Activated naive CD4-positive, alpha-beta T cell treated with anti-CD3 and anti-CD28 coated beads for 36 hours (primary cell): Measurements from ENCODE around the gene P2RY12. TPM values are rescaled to one million over a fixed set of nuclear protein-coding genes. Genes with fewer than 3 reads are reported as not detected.

Experiments
- CTCF ChIA-PET: fragments of 350-600 bp; sonication (Branson Sonifier 250); formaldehyde crosslinking; loops from one replicate; lab custom pipeline; 2021; ENCODE audit warnings: antibody characterized with exemption; lab: Charles Lee
- DNase-seq: peaks from one replicate; pipeline ENCODE4 v3.0.0-alpha.2; 2020
- H3K27ac Mint-ChIP-seq: one replicate; pipeline ENCODE4 v1.8.0; 2021; ENCODE audit warnings: mild to moderate bottlenecking, mixed read lengths
- H3K27me3 Mint-ChIP-seq: one replicate; pipeline ENCODE4 v1.8.0; 2021; ENCODE audit warnings: low read depth, mixed read lengths
- H3K36me3 Mint-ChIP-seq: one replicate; pipeline ENCODE4 v1.8.0; 2021; ENCODE audit warnings: low read depth, mixed read lengths
- H3K4me1 Mint-ChIP-seq: one replicate; pipeline ENCODE4 v1.8.0; 2021; ENCODE audit warnings: low read depth, mixed read lengths
- H3K4me3 Mint-ChIP-seq: one replicate; pipeline ENCODE4 v1.8.0; 2021; ENCODE audit warnings: mild to moderate bottlenecking, moderate library complexity, mixed read lengths
- H3K9me3 Mint-ChIP-seq: one replicate; pipeline ENCODE4 v1.8.0; 2021; ENCODE audit warnings: mixed read lengths
- intact Hi-C: fragments of 100-400 bp; cut with micrococcal nuclease; formaldehyde crosslinking; loops from one replicate; pipeline ENCODE4 v1.15.1; 2023
- total RNA-seq, 2 experiments: library from RNA; stranded (reverse); gene quantifications; one replicate each; pipeline ENCODE4 v1.2.3, GENCODE V29; 2021

Gene P2RY12
- total RNA-seq, 2 experiments from 2014 or later = not detected

- Mint-ChIP-seq H3K4me3 (no peak overlapping the region), H3K27ac (no peak overlapping the region), H3K27me3 (no peaks in the 10 kb centered on the region), H3K36me3 (no peaks in the 10 kb centered on the region), H3K9me3 (no peaks in the 10 kb centered on the region), H3K4me1 (no peaks in the 10 kb centered on the region)
- intact Hi-C loops = no loop called here
- CTCF ChIA-PET = no interaction called here
- no peak for DNase-seq
These were observed 21.8 kb downstream of the P2RY12 start for GRCh38 chr3:151362751-151363174.

GRCh38 chr3:151357463-151357850, 27.1 kb downstream of the P2RY12 start:
- CTCF ChIA-PET = no interaction called here
- no peaks in the 10 kb centered on the region for H3K36me3 Mint-ChIP-seq
- intact Hi-C loops = no loop called here

GRCh38 chr3:151356794-151357462, 27.6 kb downstream of the P2RY12 start:
- Mint-ChIP-seq H3K4me3 (no peak overlapping the region), H3K27me3 (peaks cover 3% of the 10 kb centered on the region), H3K9me3 (no peaks in the 10 kb centered on the region), H3K4me1 (no peaks in the 10 kb centered on the region), H3K36me3 (no peaks in the 10 kb centered on the region), H3K27ac (no peak overlapping the region)
- DNase-seq = no peak
- CTCF ChIA-PET = no interaction called here
- intact Hi-C loops = no loop called here

More at GRCh38 chr3:151357463-151357850, 27.1 kb downstream of the P2RY12 start:
- no peaks in the 10 kb centered on the region for H3K9me3 Mint-ChIP-seq
- no peak overlapping the region for H3K4me3 Mint-ChIP-seq
- H3K27ac Mint-ChIP-seq = no peak overlapping the region
- H3K27me3 Mint-ChIP-seq = no peaks in the 10 kb centered on the region
- no peak for DNase-seq
- H3K4me1 Mint-ChIP-seq = no peaks in the 10 kb centered on the region

GRCh38 chr3:151351648-151352047, 32.9 kb downstream of the P2RY12 start:
- no peak for DNase-seq
- CTCF ChIA-PET = no interaction called here
- H3K4me1 Mint-ChIP-seq = no peaks in the 10 kb centered on the region
- intact Hi-C loops = no loop called here
- H3K27me3 Mint-ChIP-seq = peaks cover 7% of the 10 kb centered on the region
- H3K4me3 Mint-ChIP-seq = no peak overlapping the region
- H3K9me3 Mint-ChIP-seq = no peaks in the 10 kb centered on the region
- no peak overlapping the region for H3K27ac Mint-ChIP-seq
- H3K36me3 Mint-ChIP-seq = no peaks in the 10 kb centered on the region

GRCh38 chr3:151351219-151351618, 33.3 kb downstream of the P2RY12 start:
- Mint-ChIP-seq H3K4me3 (no peak overlapping the region), H3K27me3 (peaks cover 7% of the 10 kb centered on the region), H3K27ac (no peak overlapping the region), H3K36me3 (no peaks in the 10 kb centered on the region), H3K9me3 (no peaks in the 10 kb centered on the region), H3K4me1 (peaks cover 1% of the 10 kb centered on the region)
- intact Hi-C loops = no loop called here
- CTCF ChIA-PET = no interaction called here
- no peak for DNase-seq

GRCh38 chr3:151350656-151351055, 33.9 kb downstream of the P2RY12 start:
- H3K4me3 Mint-ChIP-seq = no peak overlapping the region
- H3K4me1 Mint-ChIP-seq = peaks cover 7% of the 10 kb centered on the region
- peaks cover 10% of the 10 kb centered on the region for H3K27me3 Mint-ChIP-seq
- CTCF ChIA-PET = no interaction called here
- H3K36me3 Mint-ChIP-seq = no peaks in the 10 kb centered on the region
- intact Hi-C loops = no loop called here
- no peak for DNase-seq
- no peak overlapping the region for H3K27ac Mint-ChIP-seq
- no peaks in the 10 kb centered on the region for H3K9me3 Mint-ChIP-seq

GRCh38 chr3:151347432-151347831, 37.1 kb downstream of the P2RY12 start:
- no peak overlapping the region for H3K27ac Mint-ChIP-seq

GRCh38 chr3:151346292-151346691, 38.3 kb downstream of the P2RY12 start:
- H3K9me3 Mint-ChIP-seq = no peaks in the 10 kb centered on the region
- intact Hi-C loops = no loop called here
- peaks cover 14% of the 10 kb centered on the region for H3K27me3 Mint-ChIP-seq
- no peaks in the 10 kb centered on the region for H3K36me3 Mint-ChIP-seq
- no peak for DNase-seq
- no peak overlapping the region for H3K27ac Mint-ChIP-seq
- CTCF ChIA-PET = no interaction called here
- peaks cover 7% of the 10 kb centered on the region for H3K4me1 Mint-ChIP-seq
- H3K4me3 Mint-ChIP-seq = no peak overlapping the region

More at GRCh38 chr3:151347432-151347831, 37.1 kb downstream of the P2RY12 start:
- CTCF ChIA-PET = no interaction called here
- no peak for DNase-seq
- Mint-ChIP-seq H3K9me3 (no peaks in the 10 kb centered on the region), H3K27me3 (peaks cover 18% of the 10 kb centered on the region), H3K36me3 (no peaks in the 10 kb centered on the region), H3K4me3 (no peak overlapping the region), H3K4me1 (peaks cover 7% of the 10 kb centered on the region)
- intact Hi-C loops = no loop called here

- intact Hi-C loops = no loop called here
- H3K27me3 Mint-ChIP-seq = peaks cover 11% of the 10 kb centered on the region
- CTCF ChIA-PET = no interaction called here
- H3K27ac Mint-ChIP-seq = no peak overlapping the region
- no peak overlapping the region for H3K4me3 Mint-ChIP-seq
- H3K9me3 Mint-ChIP-seq = no peaks in the 10 kb centered on the region
- no peaks in the 10 kb centered on the region for H3K36me3 Mint-ChIP-seq
- H3K4me1 Mint-ChIP-seq = peaks cover 7% of the 10 kb centered on the region
- DNase-seq = no peak
These were observed 38.7 kb downstream of the P2RY12 start for GRCh38 chr3:151345859-151346258.

GRCh38 chr3:151331696-151332095, 52.9 kb downstream of the P2RY12 start:
- no peak for DNase-seq
- Mint-ChIP-seq H3K9me3 (no peaks in the 10 kb centered on the region), H3K4me3 (no peak overlapping the region), H3K4me1 (peaks cover 7% of the 10 kb centered on the region), H3K36me3 (no peaks in the 10 kb centered on the region), H3K27me3 (peaks cover 2% of the 10 kb centered on the region), H3K27ac (no peak overlapping the region)
- intact Hi-C loops = no loop called here
- CTCF ChIA-PET = interaction anchor here (0.6 kb wide), 1 partner anchor 109 kb away, joined by 3 read pairs; no protein-coding TSS in a partner anchor

GRCh38 chr3:151330899-151331298, 53.7 kb downstream of the P2RY12 start:
- Mint-ChIP-seq H3K4me3 (no peak overlapping the region), H3K36me3 (no peaks in the 10 kb centered on the region), H3K9me3 (no peaks in the 10 kb centered on the region), H3K27me3 (peaks cover 4% of the 10 kb centered on the region), H3K27ac (no peak overlapping the region), H3K4me1 (peaks cover 7% of the 10 kb centered on the region)
- CTCF ChIA-PET = interaction anchor here (0.6 kb wide), 1 partner anchor 110 kb away, joined by 3 read pairs; no protein-coding TSS in a partner anchor
- no peak for DNase-seq
- intact Hi-C loops = no loop called here

- no peak overlapping the region for H3K27ac Mint-ChIP-seq
- peaks cover 7% of the 10 kb centered on the region for H3K4me1 Mint-ChIP-seq
- no peaks in the 10 kb centered on the region for H3K9me3 Mint-ChIP-seq
- CTCF ChIA-PET = no interaction called here
- intact Hi-C loops = no loop called here
- H3K27me3 Mint-ChIP-seq = peaks cover 4% of the 10 kb centered on the region
- DNase-seq = no peak
- H3K4me3 Mint-ChIP-seq = no peak overlapping the region
- H3K36me3 Mint-ChIP-seq = no peaks in the 10 kb centered on the region
These were observed 54.2 kb downstream of the P2RY12 start for GRCh38 chr3:151330379-151330778.

- peaks cover 4% of the 10 kb centered on the region for H3K27me3 Mint-ChIP-seq
- H3K36me3 Mint-ChIP-seq = no peaks in the 10 kb centered on the region
- peaks cover 7% of the 10 kb centered on the region for H3K4me1 Mint-ChIP-seq
- CTCF ChIA-PET = interaction anchor here (3.7 to 4.5 kb wide), 2 partner anchors 24 to 37 kb away, joined by 24 to 35 read pairs; no protein-coding TSS in a partner anchor
- DNase-seq = no peak
- H3K9me3 Mint-ChIP-seq = no peaks in the 10 kb centered on the region
- intact Hi-C loops = loop anchor here (2.0 kb wide), 1 partner anchor 173 kb away; no protein-coding TSS in a partner anchor
- no peak within 1 kb of the TSS for H3K4me3 Mint-ChIP-seq
- H3K27ac Mint-ChIP-seq = no peak within 1 kb of the TSS
These were observed 55.2 kb downstream of the P2RY12 start, which contains the start of gene P2RY13 for GRCh38 chr3:151329363-151329762. P2RY13 (minus strand) TSS chr3:151329549; CDS start chr3:151329528, 21 bp downstream.
